Duodenal mucosa (tissue), 2 donors: Measurements from ENCODE around the gene PEX26.

Experiments used
- H3K27ac ChIP-seq: one replicate; pipeline ENCODE4 v1.7.0; 2013; ENCODE audit warnings: low read depth, low read length
- H3K27me3 ChIP-seq, 2 donors: one replicate each; pipeline ENCODE4 v1.7.0; 2013; ENCODE audit warnings: low read length in 2 of 2, control low read depth in 1 of 2; ENCODE audit not compliant: insufficient read depth in 2 of 2, control insufficient read depth in 1 of 2
- H3K36me3 ChIP-seq, 2 donors: one replicate each; pipeline ENCODE4 v1.7.0; 2013; ENCODE audit warnings: low read length in 2 of 2, control low read depth in 1 of 2; ENCODE audit not compliant: insufficient read depth in 2 of 2, control insufficient read depth in 1 of 2
- H3K4me1 ChIP-seq, 2 donors: one replicate each; pipeline ENCODE4 v1.7.0; 2013; ENCODE audit warnings: low read length in 2 of 2, control low read depth in 1 of 2; ENCODE audit not compliant: insufficient read depth in 2 of 2, control insufficient read depth in 1 of 2
- H3K4me3 ChIP-seq, 2 donors: one replicate each; pipeline ENCODE4 v1.7.0; 2013; ENCODE audit warnings: low read length in 2 of 2, low read depth in 1 of 2
- H3K9ac ChIP-seq, 2 donors: one replicate each; pipeline ENCODE4 v1.7.0; 2013; ENCODE audit warnings: low read length in 2 of 2, low read depth in 1 of 2
- H3K9me3 ChIP-seq, 2 donors: one replicate each; pipeline ENCODE4 v1.7.0; 2013; ENCODE audit warnings: low read length in 2 of 2, control low read depth in 1 of 2; ENCODE audit not compliant: control insufficient read depth in 1 of 2

PEX26 gene

GRCh38 chr22:18109410-18110193, 31.8 kb downstream of the PEX26 start:
- no peaks in the 10 kb centered on the region for H3K36me3 ChIP-seq
- H3K27ac ChIP-seq: no peak overlapping the region
- H3K4me1 ChIP-seq: peaks cover 12 to 31% of the 10 kb centered on the region in 2 donors
- H3K4me3 ChIP-seq: peak overlapping the region; percentile 58 to 64
- H3K27me3 ChIP-seq: peaks cover 10% of the 10 kb centered on the region in 2 donors
- peak overlapping the region; percentile 10 to 25 for H3K9ac ChIP-seq
- H3K9me3 ChIP-seq: no peaks in the 10 kb centered on the region

GRCh38 chr22:18110194-18110953, 32.6 kb downstream of the PEX26 start, which contains the start of gene TUBA8:
TUBA8 (plus strand) TSS chr22:18110809; CDS start chr22:18110866, 57 bp downstream.
- H3K4me3 ChIP-seq: peak within 1 kb of the TSS; percentile 58 to 64
- no peaks in the 10 kb centered on the region for H3K36me3 ChIP-seq
- peak within 1 kb of the TSS; percentile 10 to 25 for H3K9ac ChIP-seq
- H3K27ac ChIP-seq: no peak within 1 kb of the TSS
- peaks cover 12 to 33% of the 10 kb centered on the region in 2 donors for H3K4me1 ChIP-seq
- no peaks in the 10 kb centered on the region for H3K9me3 ChIP-seq
- H3K27me3 ChIP-seq: peaks cover 10% of the 10 kb centered on the region in 2 donors

- Histone ChIP-seq H3K9ac (no peak overlapping the region), H3K4me1 (peaks cover 12 to 33% of the 10 kb centered on the region in 2 donors), H3K4me3 (peak overlapping the region; percentile 58 to 64), H3K9me3 (no peaks in the 10 kb centered on the region), H3K36me3 (no peaks in the 10 kb centered on the region), H3K27me3 (peaks cover 10% of the 10 kb centered on the region in 2 donors), H3K27ac (no peak overlapping the region)
These were observed 33.4 kb downstream of the PEX26 start for GRCh38 chr22:18110954-18111758.

GRCh38 chr22:18111759-18112330, 34.1 kb downstream of the PEX26 start:
- Histone ChIP-seq H3K9ac (no peak overlapping the region), H3K27me3 (peaks cover 10% of the 10 kb centered on the region in 2 donors), H3K36me3 (no peaks in the 10 kb centered on the region), H3K9me3 (no peaks in the 10 kb centered on the region), H3K4me3 (no peak overlapping the region), H3K27ac (no peak overlapping the region), H3K4me1 (peaks cover 12 to 33% of the 10 kb centered on the region in 2 donors)

GRCh38 chr22:18112440-18112839, 34.6 kb downstream of the PEX26 start:
- Histone ChIP-seq H3K9ac (no peak overlapping the region), H3K4me3 (no peak overlapping the region), H3K36me3 (no peaks in the 10 kb centered on the region), H3K27me3 (peaks cover 10% of the 10 kb centered on the region in 2 donors), H3K27ac (no peak overlapping the region), H3K4me1 (peaks cover 12 to 33% of the 10 kb centered on the region in 2 donors), H3K9me3 (no peaks in the 10 kb centered on the region)

GRCh38 chr22:18113680-18114394, 36.0 kb downstream of the PEX26 start:
- no peaks in the 10 kb centered on the region for H3K36me3 ChIP-seq
- H3K9me3 ChIP-seq: no peaks in the 10 kb centered on the region
- no peak overlapping the region for H3K27ac ChIP-seq
- H3K27me3 ChIP-seq: peaks cover 10% of the 10 kb centered on the region in 2 donors
- H3K4me3 ChIP-seq: no peak overlapping the region
- H3K4me1 ChIP-seq: peaks cover 12 to 33% of the 10 kb centered on the region in 2 donors
- no peak overlapping the region for H3K9ac ChIP-seq

GRCh38 chr22:18114495-18114894, 36.7 kb downstream of the PEX26 start:
- Histone ChIP-seq H3K9ac (no peak overlapping the region), H3K36me3 (no peaks in the 10 kb centered on the region), H3K4me3 (no peak overlapping the region), H3K9me3 (no peaks in the 10 kb centered on the region), H3K4me1 (peaks cover 12 to 32% of the 10 kb centered on the region in 2 donors), H3K27ac (no peak overlapping the region), H3K27me3 (peaks cover 7 to 10% of the 10 kb centered on the region in 2 donors)

- Histone ChIP-seq H3K4me1 (peaks cover 7 to 25% of the 10 kb centered on the region in 2 donors), H3K9me3 (no peaks in the 10 kb centered on the region), H3K4me3 (no peak overlapping the region), H3K27me3 (peaks cover 1 to 6% of the 10 kb centered on the region in 2 donors), H3K27ac (no peak overlapping the region), H3K36me3 (no peaks in the 10 kb centered on the region), H3K9ac (no peak overlapping the region)
These were observed 37.3 kb downstream of the PEX26 start for GRCh38 chr22:18114976-18115652.

GRCh38 chr22:18115906-18116371, 38.1 kb downstream of the PEX26 start:
- Histone ChIP-seq H3K36me3 (no peaks in the 10 kb centered on the region), H3K9ac (no peak overlapping the region), H3K4me1 (peaks cover 5 to 19% of the 10 kb centered on the region in 2 donors), H3K27me3 (peaks cover 0 to 5% of the 10 kb centered on the region in 2 donors), H3K9me3 (no peaks in the 10 kb centered on the region), H3K4me3 (no peak overlapping the region), H3K27ac (no peak overlapping the region)
